Breast epithelium (tissue), 3 donors: Measurements from ENCODE around the gene CYP1B1.

Source experiments
- POLR2A ChIP-seq: fragments of 450-650 bp; IDR thresholded peaks from one replicate; pipeline ENCODE4 v1.6.1; 2016; ENCODE audit warnings: antibody characterized with exemption, mild to moderate bottlenecking, moderate library complexity
- POLR2AphosphoS5 ChIP-seq, 3 donors: sonication (generic); formaldehyde crosslinking; IDR thresholded peaks; one replicate each; pipeline ENCODE4 v1.6.1; 2017; ENCODE audit warnings: antibody characterized with exemption in 3 of 3
- TF ChIP-seq, protein P1 (sequence below), 3 donors: fragments of 450-650 bp; IDR thresholded peaks; one replicate each; pipeline ENCODE4 v1.5.1; 2016 to 2017; ENCODE audit warnings: antibody characterized with exemption in 3 of 3, mild to moderate bottlenecking in 3 of 3, moderate library complexity in 3 of 3

DNA sequence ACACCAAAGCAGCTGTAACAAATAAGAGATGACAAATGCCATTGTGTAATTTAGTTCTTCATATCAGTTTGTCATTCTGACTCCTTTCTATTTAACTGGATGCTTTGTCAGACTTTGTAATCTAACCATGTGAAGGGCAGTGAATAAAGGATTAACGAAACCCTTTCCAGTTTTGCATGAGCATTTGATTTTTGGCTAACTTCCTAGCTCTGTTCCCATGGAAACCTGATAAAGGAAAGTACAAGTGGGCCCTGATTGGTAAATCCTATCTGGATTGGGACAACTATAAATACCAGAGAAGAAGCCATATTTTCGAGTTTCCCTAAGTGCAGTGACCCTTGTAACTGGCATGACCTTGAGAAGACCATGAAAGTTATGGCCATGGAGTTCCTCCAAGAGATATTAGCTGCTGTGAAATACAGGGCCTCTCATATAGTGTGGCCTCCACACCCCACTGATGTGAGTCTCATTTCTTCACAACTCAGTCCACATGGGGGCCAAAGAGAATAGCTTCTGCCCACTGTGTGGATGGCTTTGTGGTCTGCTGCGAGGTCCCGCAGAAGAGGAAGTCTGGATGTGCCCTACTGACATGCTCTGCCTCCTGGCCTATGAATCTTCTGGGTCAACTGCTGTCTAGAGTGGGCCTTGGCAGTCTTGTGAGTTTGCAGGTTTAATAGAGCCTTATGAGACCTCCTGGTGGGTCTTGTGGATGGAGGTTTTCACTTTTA lies 38.2 kb upstream of the CYP1B1 start:
- TF ChIP-seq, protein P1, sequence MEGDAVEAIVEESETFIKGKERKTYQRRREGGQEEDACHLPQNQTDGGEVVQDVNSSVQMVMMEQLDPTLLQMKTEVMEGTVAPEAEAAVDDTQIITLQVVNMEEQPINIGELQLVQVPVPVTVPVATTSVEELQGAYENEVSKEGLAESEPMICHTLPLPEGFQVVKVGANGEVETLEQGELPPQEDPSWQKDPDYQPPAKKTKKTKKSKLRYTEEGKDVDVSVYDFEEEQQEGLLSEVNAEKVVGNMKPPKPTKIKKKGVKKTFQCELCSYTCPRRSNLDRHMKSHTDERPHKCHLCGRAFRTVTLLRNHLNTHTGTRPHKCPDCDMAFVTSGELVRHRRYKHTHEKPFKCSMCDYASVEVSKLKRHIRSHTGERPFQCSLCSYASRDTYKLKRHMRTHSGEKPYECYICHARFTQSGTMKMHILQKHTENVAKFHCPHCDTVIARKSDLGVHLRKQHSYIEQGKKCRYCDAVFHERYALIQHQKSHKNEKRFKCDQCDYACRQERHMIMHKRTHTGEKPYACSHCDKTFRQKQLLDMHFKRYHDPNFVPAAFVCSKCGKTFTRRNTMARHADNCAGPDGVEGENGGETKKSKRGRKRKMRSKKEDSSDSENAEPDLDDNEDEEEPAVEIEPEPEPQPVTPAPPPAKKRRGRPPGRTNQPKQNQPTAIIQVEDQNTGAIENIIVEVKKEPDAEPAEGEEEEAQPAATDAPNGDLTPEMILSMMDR (IDR thresholded peaks at IDR 0.05): no peak
- TF ChIP-seq POLR2A (no peak), POLR2AphosphoS5 (IDR thresholded peaks at IDR 0.05) (no peak)
